Stimulated activated CD4-positive, alpha-beta T cell treated with anti-CD3 and anti-CD28 coated beads, Interleukin-2, amount 100 ng/mL, for 24 hours (primary cell): ENCODE results near the gene EXOC1.
A peak's percentile ranks its signal among the peaks of the same experiment; 100 is the strongest.
"Not testable (repeated sequence)": the region's sequence is repeated elsewhere in the genome, so short reads cannot be mapped to it uniquely, and the experiment has no call there.

Source experiments
- DNase-seq, 2 donors: peaks; one replicate each; pipeline ENCODE4 v3.0.0-alpha.2; 2020

The EXOC1 gene

GRCh38 chr4:55853484-55854046, at the start of gene EXOC1:
TSS of gene EXOC1 (plus strand) at chr4:55853648. CDS start at chr4:55858324, 4,676 bp downstream.
- peak; percentile 99 to 100 for DNase-seq

- no peak for DNase-seq
Measured at GRCh38 chr4:55807556-55807955, 45.9 kb upstream of the EXOC1 start.

GRCh38 chr4:55808186-55808585, 45.3 kb upstream of the EXOC1 start:
- no peak for DNase-seq

GRCh38 chr4:55808632-55809031, 44.8 kb upstream of the EXOC1 start:
- no peak for DNase-seq

- DNase-seq, result no peak
Measured at GRCh38 chr4:55817691-55818090, 35.8 kb upstream of the EXOC1 start.

- DNase-seq, result no peak
Measured at GRCh38 chr4:55819634-55820033, 33.8 kb upstream of the EXOC1 start, which contains the start of gene EXOC1L. TSS of gene EXOC1L (plus strand) at chr4:55819790. CDS start at chr4:55820027, 237 bp downstream.

- DNase-seq, result no peak
Measured at GRCh38 chr4:55820279-55820678, 33.2 kb upstream of the EXOC1 start.

- DNase-seq, result no peak
Measured at GRCh38 chr4:55822329-55822728, 31.1 kb upstream of the EXOC1 start.

- DNase-seq, result no peak
Measured at GRCh38 chr4:55824865-55825264, 28.6 kb upstream of the EXOC1 start.

- no peak for DNase-seq
Measured at GRCh38 chr4:55826986-55827385, 26.5 kb upstream of the EXOC1 start.

- no peak for DNase-seq
Measured at GRCh38 chr4:55827582-55827981, 25.9 kb upstream of the EXOC1 start.

GRCh38 chr4:55830048-55830447, 23.4 kb upstream of the EXOC1 start:
- no peak for DNase-seq

- no peak for DNase-seq
Measured at GRCh38 chr4:55830716-55831115, 22.7 kb upstream of the EXOC1 start.

- DNase-seq, result no peak
Measured at GRCh38 chr4:55834086-55834795, 19.2 kb upstream of the EXOC1 start.

GRCh38 chr4:55837903-55838302, 15.5 kb upstream of the EXOC1 start:
- no peak for DNase-seq

GRCh38 chr4:55838356-55838755, 15.1 kb upstream of the EXOC1 start:
- no peak for DNase-seq

GRCh38 chr4:55838952-55839351, 14.5 kb upstream of the EXOC1 start:
- no peak for DNase-seq

- DNase-seq, result no peak
Measured at GRCh38 chr4:55840956-55841355, 12.5 kb upstream of the EXOC1 start.

GRCh38 chr4:55841373-55842239, 11.8 kb upstream of the EXOC1 start:
- DNase-seq, result not testable (repeated sequence)

GRCh38 chr4:55842312-55842711, 11.1 kb upstream of the EXOC1 start:
- not testable (repeated sequence) for DNase-seq

GRCh38 chr4:55849724-55850123, 3.7 kb upstream of the EXOC1 start:
- no peak for DNase-seq

- peak in 1 of 2 donors; percentile 25 for DNase-seq
Measured at GRCh38 chr4:55851885-55852284, 1.6 kb upstream of the EXOC1 start.

GRCh38 chr4:55854129-55854528, 681 bp downstream of the EXOC1 start:
- DNase-seq, result no peak

GRCh38 chr4:55857586-55857985, 4.1 kb downstream of the EXOC1 start:
- DNase-seq, result no peak
